Transverse colon (tissue), 4 donors: Measurements from ENCODE around the gene ABCD1.

Source experiments
- POLR2AphosphoS5 ChIP-seq, 3 donors: sonication (generic); formaldehyde crosslinking; IDR thresholded peaks; one replicate each; pipeline ENCODE4 v1.6.1; 2016; ENCODE audit warnings: antibody characterized with exemption in 3 of 3
- TF ChIP-seq, protein P1 (sequence below), 5 experiments: fragments of 200-600 bp in 3 of 5; fragments of 450-650 bp in 2 of 5; sonication (generic) in 3 of 5; IDR thresholded peaks; 1 replicate in 2 of 5; 2 replicates in 3 of 5; pipeline ENCODE4 v1.5.1; 2016 to 2017; ENCODE audit warnings: antibody characterized with exemption in 5 of 5, inconsistent platforms in 3 of 5, mild to moderate bottlenecking in 2 of 5, moderate library complexity in 1 of 5

DNA sequence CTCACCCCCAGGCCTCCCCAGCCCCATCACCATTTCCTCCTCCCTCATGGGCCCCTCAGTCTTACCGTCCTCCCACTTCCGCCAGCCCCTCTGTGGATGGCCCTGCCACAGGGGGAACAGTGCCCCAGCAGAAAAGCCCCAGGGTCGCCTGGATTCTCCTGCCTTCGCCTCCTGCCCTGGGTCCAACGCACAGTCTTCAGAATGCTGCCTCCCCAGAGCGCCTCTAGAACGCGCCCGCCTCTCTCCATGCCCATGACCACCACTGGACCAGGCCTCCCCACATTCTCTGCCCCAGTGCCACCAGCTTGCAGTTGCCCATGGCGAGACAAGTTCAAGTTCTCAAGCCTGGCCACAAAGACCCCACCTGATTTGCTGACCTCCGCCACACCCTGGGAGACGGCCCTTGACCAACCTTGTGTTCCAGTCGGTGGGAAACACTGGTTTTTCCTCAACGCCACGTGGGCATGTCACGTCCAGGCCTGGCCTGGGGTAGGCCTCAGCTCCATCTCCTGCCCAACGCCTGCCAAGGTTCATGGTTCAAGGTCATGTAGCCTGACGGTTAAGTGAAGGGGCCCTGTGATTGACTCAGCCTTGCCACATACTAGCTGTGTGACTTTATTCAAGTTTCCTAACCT, 38.8 kb downstream of the ABCD1 start:
- TF ChIP-seq, protein P1, sequence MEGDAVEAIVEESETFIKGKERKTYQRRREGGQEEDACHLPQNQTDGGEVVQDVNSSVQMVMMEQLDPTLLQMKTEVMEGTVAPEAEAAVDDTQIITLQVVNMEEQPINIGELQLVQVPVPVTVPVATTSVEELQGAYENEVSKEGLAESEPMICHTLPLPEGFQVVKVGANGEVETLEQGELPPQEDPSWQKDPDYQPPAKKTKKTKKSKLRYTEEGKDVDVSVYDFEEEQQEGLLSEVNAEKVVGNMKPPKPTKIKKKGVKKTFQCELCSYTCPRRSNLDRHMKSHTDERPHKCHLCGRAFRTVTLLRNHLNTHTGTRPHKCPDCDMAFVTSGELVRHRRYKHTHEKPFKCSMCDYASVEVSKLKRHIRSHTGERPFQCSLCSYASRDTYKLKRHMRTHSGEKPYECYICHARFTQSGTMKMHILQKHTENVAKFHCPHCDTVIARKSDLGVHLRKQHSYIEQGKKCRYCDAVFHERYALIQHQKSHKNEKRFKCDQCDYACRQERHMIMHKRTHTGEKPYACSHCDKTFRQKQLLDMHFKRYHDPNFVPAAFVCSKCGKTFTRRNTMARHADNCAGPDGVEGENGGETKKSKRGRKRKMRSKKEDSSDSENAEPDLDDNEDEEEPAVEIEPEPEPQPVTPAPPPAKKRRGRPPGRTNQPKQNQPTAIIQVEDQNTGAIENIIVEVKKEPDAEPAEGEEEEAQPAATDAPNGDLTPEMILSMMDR (IDR thresholded peaks at IDR 0.05): no peak
- TF ChIP-seq POLR2AphosphoS5 (IDR thresholded peaks at IDR 0.05): no peak
